ENCODE measurements around the gene TOMM22.
A peak's percentile ranks its signal among the peaks of the same experiment; 100 is the strongest.

Gene TOMM22

GRCh38 chr22:38696606-38697424 lies 15.1 kb downstream of the TOMM22 start:
- DNase-seq: peak in 2 of 56 donors; percentile 15 to 27

GRCh38 chr22:38697425-38698089 lies 15.8 kb downstream of the TOMM22 start:
- DNase-seq: peak in 1 of 56 donors; percentile 25

- no peak for DNase-seq
These were observed 16.8 kb downstream of the TOMM22 start for GRCh38 chr22:38698407-38699094.

GRCh38 chr22:38699143-38699542 lies 17.4 kb downstream of the TOMM22 start:
- no peak for DNase-seq

GRCh38 chr22:38699784-38700183 lies 18.0 kb downstream of the TOMM22 start:
- DNase-seq: peak in 1 of 56 donors; percentile 13

- DNase-seq: peak in 11 of 56 donors; percentile 47 to 80 (median 63)
These were observed 18.6 kb downstream of the TOMM22 start for GRCh38 chr22:38700270-38700788.

GRCh38 chr22:38700789-38701628 lies 19.3 kb downstream of the TOMM22 start, which contains the start of gene JOSD1:
Gene JOSD1 (minus strand): TSS chr22:38700943. CDS start chr22:38699987, 956 bp downstream.
- DNase-seq: peak; percentile 65 to 98 (median 88)

GRCh38 chr22:38704654-38705234 lies 23.0 kb downstream of the TOMM22 start:
- peak in 1 of 56 donors; percentile 50 for DNase-seq

- DNase-seq: peak; percentile 88 to 100 (median 99)
These were observed 23.7 kb downstream of the TOMM22 start, which contains the start of gene GTPBP1 for GRCh38 chr22:38705235-38706100. Gene GTPBP1 (plus strand): TSS chr22:38705944. CDS start chr22:38705956, 12 bp downstream.

- peak in 32 of 56 donors; percentile 34 to 73 (median 54) for DNase-seq
These were observed 24.5 kb downstream of the TOMM22 start for GRCh38 chr22:38706101-38706900.

- DNase-seq: no peak
These were observed 25.1 kb downstream of the TOMM22 start for GRCh38 chr22:38706901-38707195.

- DNase-seq: no peak
These were observed 25.6 kb downstream of the TOMM22 start for GRCh38 chr22:38707346-38707745.

- no peak for DNase-seq
These were observed 26.2 kb downstream of the TOMM22 start for GRCh38 chr22:38707984-38708383.

- DNase-seq: no peak
These were observed 27.5 kb downstream of the TOMM22 start for GRCh38 chr22:38709306-38709705.

- no peak for DNase-seq
These were observed 28.6 kb downstream of the TOMM22 start for GRCh38 chr22:38710351-38710750.

GRCh38 chr22:38710866-38711265 lies 29.1 kb downstream of the TOMM22 start:
- no peak for DNase-seq

- DNase-seq: no peak
These were observed 30.9 kb downstream of the TOMM22 start for GRCh38 chr22:38712486-38713207.

GRCh38 chr22:38713921-38714320 lies 32.2 kb downstream of the TOMM22 start:
- no peak for DNase-seq
